Measurements from ENCODE around the gene ANKZF1. TPM values are rescaled to one million over a fixed set of nuclear protein-coding genes. Genes with fewer than 3 reads are reported as not detected.

The ANKZF1 gene
- polyA plus RNA-seq, 1 of the 3 experiments (the other 2 are of a cell fraction), result 22.3 TPM

DNA sequence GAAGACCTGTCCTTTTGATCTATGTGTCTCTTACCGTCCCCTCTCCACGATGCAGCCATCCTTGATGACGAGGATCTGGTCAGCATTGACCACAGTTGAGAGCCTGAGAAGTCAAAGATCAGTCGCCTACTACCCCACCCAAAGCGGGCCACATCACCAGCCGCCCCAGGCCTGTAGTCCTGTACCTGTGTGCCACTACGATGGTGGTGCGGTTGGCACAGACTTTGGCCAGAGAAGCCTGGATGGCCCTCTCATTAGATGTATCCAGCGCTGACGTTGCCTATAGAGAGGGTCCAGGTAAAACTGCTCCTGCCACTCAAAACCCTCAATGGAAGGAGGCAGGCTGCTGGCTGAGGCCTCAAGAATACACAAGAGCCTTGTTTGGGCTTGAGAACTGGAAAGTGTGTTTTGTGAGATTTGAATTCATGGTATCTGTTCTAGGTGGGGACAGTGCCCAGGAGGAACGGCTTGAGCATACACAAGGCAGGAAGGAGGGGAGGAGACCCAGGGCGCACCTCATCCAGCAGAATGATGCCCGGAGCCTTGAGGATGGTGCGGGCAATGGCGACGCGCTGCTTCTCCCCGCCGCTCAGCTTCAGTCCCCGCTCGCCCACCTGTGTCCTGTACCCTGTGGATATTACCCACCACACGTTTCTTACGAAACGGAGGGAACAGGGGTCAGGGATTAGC lies 19.3 kb upstream of the ANKZF1 start:
- TF ChIP-seq CHD2 (IDR thresholded peaks at IDR 0.05; ENCODE audit: low read length, partially characterized antibody) (no peak), FOXM1 (IDR thresholded peaks at IDR 0.05; ENCODE audit: low read depth) (no peak), MEF2A (IDR thresholded peaks at IDR 0.05; ENCODE audit: borderline replicate concordance, low read depth) (no peak), GATA2 (CRISPR knock-in tag; IDR thresholded peaks at IDR 0.05) (no peak)
- TF ChIP-seq, protein P1, sequence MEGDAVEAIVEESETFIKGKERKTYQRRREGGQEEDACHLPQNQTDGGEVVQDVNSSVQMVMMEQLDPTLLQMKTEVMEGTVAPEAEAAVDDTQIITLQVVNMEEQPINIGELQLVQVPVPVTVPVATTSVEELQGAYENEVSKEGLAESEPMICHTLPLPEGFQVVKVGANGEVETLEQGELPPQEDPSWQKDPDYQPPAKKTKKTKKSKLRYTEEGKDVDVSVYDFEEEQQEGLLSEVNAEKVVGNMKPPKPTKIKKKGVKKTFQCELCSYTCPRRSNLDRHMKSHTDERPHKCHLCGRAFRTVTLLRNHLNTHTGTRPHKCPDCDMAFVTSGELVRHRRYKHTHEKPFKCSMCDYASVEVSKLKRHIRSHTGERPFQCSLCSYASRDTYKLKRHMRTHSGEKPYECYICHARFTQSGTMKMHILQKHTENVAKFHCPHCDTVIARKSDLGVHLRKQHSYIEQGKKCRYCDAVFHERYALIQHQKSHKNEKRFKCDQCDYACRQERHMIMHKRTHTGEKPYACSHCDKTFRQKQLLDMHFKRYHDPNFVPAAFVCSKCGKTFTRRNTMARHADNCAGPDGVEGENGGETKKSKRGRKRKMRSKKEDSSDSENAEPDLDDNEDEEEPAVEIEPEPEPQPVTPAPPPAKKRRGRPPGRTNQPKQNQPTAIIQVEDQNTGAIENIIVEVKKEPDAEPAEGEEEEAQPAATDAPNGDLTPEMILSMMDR (IDR thresholded peaks at IDR 0.05), result no peak
- TF ChIP-seq, protein P2, sequence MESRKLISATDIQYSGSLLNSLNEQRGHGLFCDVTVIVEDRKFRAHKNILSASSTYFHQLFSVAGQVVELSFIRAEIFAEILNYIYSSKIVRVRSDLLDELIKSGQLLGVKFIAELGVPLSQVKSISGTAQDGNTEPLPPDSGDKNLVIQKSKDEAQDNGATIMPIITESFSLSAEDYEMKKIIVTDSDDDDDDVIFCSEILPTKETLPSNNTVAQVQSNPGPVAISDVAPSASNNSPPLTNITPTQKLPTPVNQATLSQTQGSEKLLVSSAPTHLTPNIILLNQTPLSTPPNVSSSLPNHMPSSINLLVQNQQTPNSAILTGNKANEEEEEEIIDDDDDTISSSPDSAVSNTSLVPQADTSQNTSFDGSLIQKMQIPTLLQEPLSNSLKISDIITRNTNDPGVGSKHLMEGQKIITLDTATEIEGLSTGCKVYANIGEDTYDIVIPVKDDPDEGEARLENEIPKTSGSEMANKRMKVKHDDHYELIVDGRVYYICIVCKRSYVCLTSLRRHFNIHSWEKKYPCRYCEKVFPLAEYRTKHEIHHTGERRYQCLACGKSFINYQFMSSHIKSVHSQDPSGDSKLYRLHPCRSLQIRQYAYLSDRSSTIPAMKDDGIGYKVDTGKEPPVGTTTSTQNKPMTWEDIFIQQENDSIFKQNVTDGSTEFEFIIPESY (IDR thresholded peaks at IDR 0.05; ENCODE audit: borderline replicate concordance, low read depth), result no peak
- TF ChIP-seq, protein P3, sequence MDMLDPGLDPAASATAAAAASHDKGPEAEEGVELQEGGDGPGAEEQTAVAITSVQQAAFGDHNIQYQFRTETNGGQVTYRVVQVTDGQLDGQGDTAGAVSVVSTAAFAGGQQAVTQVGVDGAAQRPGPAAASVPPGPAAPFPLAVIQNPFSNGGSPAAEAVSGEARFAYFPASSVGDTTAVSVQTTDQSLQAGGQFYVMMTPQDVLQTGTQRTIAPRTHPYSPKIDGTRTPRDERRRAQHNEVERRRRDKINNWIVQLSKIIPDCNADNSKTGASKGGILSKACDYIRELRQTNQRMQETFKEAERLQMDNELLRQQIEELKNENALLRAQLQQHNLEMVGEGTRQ (IDR thresholded peaks at IDR 0.05; ENCODE audit: borderline replicate concordance, low read depth, low read length), result no peak
- H4K20me1 ChIP-seq (ENCODE audit: insufficient read depth), result no peaks in the 10 kb centered on the region
- H3K36me3 ChIP-seq (replicated peaks in 1 of 2; ENCODE audit: control insufficient read depth in 1 of 2, insufficient read depth in 2 of 2, low read length in 1 of 2), result peaks cover 18 to 49% of the 10 kb centered on the region in 2 experiments
- no peaks in the 10 kb centered on the region for H3K79me2 ChIP-seq (ENCODE audit: insufficient read depth)
- DNase-seq, result no peak
- ChIA-PET POLR2A (no interaction called here), CTCF (interaction anchor here (1.2 to 1.8 kb wide), 4 partner anchors 34 to 85 kb away, joined by 3 to 4 read pairs (median 4); partner anchors contain the start of gene CNPPD1)
- no peak overlapping the region for H3K4me2 ChIP-seq
- no peak overlapping the region for H3K9ac ChIP-seq
- H3F3A ChIP-seq (replicated peaks; ENCODE audit: insufficient read depth), result peaks cover 12% of the 10 kb centered on the region
- H3K27ac ChIP-seq (ENCODE audit: low read depth in 2 of 2, low read length in 1 of 2), result no peak overlapping the region
- no peak overlapping the region for H3K4me3 ChIP-seq (ENCODE audit: low read depth in 2 of 2, low read length in 1 of 2)
- H3K27me3 ChIP-seq (ENCODE audit: insufficient read depth), result no peaks in the 10 kb centered on the region
- 96% methylated on average over 24 of the region's 24 CpGs for WGBS (ENCODE audit: low lambda C conversion rate)
- H3K9me3 ChIP-seq, result no peaks in the 10 kb centered on the region
- no peaks in the 10 kb centered on the region for H3K9me2 ChIP-seq
- H2AFZ ChIP-seq (ENCODE audit: low read depth), result no peak overlapping the region
- peaks cover 13 to 20% of the 10 kb centered on the region in 2 experiments; a peak in 3 of 4 replicates for H3K4me1 ChIP-seq (ENCODE audit: control insufficient read depth in 1 of 2, insufficient read depth in 2 of 2, low read depth in 1 of 2, low read length in 1 of 2)

DNA sequence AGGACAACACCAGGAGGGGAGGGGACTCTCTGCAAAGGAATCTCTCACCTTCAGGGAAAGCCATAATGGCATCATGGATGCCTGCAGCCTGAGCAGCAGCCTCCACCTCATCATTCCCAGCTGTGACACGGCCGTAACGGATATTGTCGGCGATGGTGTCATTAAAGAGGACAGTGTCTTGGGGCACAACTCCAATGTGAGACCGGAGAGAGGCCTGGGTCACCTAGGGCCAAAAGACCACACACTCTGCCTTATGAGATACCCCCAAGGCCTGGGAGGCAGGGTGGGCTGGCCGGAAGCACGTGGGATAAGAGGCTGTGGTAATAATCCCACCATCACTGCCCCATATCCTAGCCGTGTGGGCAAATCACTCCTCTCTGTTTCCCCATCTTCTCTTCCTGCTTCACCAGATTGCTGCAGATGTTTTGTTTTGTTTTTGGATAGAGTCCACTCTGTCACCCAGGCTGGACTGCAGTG lies 18.7 kb upstream of the ANKZF1 start:
- Histone ChIP-seq H3K27me3 (ENCODE audit: insufficient read depth) (no peaks in the 10 kb centered on the region), H2AFZ (ENCODE audit: low read depth) (no peak overlapping the region), H3K4me3 (ENCODE audit: low read depth in 2 of 2, low read length in 1 of 2) (no peak overlapping the region), H3K9me3 (no peaks in the 10 kb centered on the region), H3K79me2 (ENCODE audit: insufficient read depth) (no peaks in the 10 kb centered on the region), H3K9me2 (no peaks in the 10 kb centered on the region), H3K4me1 (ENCODE audit: control insufficient read depth in 1 of 2, insufficient read depth in 2 of 2, low read depth in 1 of 2, low read length in 1 of 2) (peaks cover 13 to 20% of the 10 kb centered on the region in 2 experiments; a peak in 3 of 4 replicates), H3K36me3 (replicated peaks in 1 of 2; ENCODE audit: control insufficient read depth in 1 of 2, insufficient read depth in 2 of 2, low read length in 1 of 2) (peaks cover 20 to 54% of the 10 kb centered on the region in 2 experiments), H3K27ac (ENCODE audit: low read depth in 2 of 2, low read length in 1 of 2) (no peak overlapping the region), H4K20me1 (ENCODE audit: insufficient read depth) (no peaks in the 10 kb centered on the region), H3K9ac (no peak overlapping the region), H3K4me2 (no peak overlapping the region), H3F3A (replicated peaks; ENCODE audit: insufficient read depth) (peaks cover 10% of the 10 kb centered on the region)
- ChIA-PET POLR2A (no interaction called here), CTCF (interaction anchor here (0.6 to 3.4 kb wide), 7 partner anchors 30 to 363 kb away, joined by 3 to 22 read pairs (median 4); partner anchors contain the start of gene CNPPD1)
- 96% methylated on average over 9 of the region's 9 CpGs for WGBS (ENCODE audit: low lambda C conversion rate)
- no peak for DNase-seq
- no peak for TF ChIP-seq EZH2phosphoT487 (IDR thresholded peaks at IDR 0.05; ENCODE audit: borderline replicate concordance, low read depth)
- TF ChIP-seq FOXJ3 (CRISPR knock-in tag; IDR thresholded peaks at IDR 0.05), result no peak
- no peak for TF ChIP-seq FOXM1 (IDR thresholded peaks at IDR 0.05; ENCODE audit: low read depth)
- TF ChIP-seq JUND (IDR thresholded peaks at IDR 0.05), result no peak
- no peak for TF ChIP-seq ELF1 (IDR thresholded peaks at IDR 0.05)
- TF ChIP-seq TCF12 (IDR thresholded peaks at IDR 0.05), result no peak
- TF ChIP-seq, protein P4, sequence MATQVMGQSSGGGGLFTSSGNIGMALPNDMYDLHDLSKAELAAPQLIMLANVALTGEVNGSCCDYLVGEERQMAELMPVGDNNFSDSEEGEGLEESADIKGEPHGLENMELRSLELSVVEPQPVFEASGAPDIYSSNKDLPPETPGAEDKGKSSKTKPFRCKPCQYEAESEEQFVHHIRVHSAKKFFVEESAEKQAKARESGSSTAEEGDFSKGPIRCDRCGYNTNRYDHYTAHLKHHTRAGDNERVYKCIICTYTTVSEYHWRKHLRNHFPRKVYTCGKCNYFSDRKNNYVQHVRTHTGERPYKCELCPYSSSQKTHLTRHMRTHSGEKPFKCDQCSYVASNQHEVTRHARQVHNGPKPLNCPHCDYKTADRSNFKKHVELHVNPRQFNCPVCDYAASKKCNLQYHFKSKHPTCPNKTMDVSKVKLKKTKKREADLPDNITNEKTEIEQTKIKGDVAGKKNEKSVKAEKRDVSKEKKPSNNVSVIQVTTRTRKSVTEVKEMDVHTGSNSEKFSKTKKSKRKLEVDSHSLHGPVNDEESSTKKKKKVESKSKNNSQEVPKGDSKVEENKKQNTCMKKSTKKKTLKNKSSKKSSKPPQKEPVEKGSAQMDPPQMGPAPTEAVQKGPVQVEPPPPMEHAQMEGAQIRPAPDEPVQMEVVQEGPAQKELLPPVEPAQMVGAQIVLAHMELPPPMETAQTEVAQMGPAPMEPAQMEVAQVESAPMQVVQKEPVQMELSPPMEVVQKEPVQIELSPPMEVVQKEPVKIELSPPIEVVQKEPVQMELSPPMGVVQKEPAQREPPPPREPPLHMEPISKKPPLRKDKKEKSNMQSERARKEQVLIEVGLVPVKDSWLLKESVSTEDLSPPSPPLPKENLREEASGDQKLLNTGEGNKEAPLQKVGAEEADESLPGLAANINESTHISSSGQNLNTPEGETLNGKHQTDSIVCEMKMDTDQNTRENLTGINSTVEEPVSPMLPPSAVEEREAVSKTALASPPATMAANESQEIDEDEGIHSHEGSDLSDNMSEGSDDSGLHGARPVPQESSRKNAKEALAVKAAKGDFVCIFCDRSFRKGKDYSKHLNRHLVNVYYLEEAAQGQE (IDR thresholded peaks at IDR 0.05; ENCODE audit: low read depth, low read length), result no peak
- TF ChIP-seq MEF2A (IDR thresholded peaks at IDR 0.05; ENCODE audit: borderline replicate concordance, low read depth), result no peak
- TF ChIP-seq YY1 (IDR thresholded peaks at IDR 0.05; ENCODE audit: low read depth), result no peak
- no peak for TF ChIP-seq RFX5 (IDR thresholded peaks at IDR 0.05; ENCODE audit: low read length)
- TF ChIP-seq, protein P5, sequence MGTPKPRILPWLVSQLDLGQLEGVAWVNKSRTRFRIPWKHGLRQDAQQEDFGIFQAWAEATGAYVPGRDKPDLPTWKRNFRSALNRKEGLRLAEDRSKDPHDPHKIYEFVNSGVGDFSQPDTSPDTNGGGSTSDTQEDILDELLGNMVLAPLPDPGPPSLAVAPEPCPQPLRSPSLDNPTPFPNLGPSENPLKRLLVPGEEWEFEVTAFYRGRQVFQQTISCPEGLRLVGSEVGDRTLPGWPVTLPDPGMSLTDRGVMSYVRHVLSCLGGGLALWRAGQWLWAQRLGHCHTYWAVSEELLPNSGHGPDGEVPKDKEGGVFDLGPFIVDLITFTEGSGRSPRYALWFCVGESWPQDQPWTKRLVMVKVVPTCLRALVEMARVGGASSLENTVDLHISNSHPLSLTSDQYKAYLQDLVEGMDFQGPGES (IDR thresholded peaks at IDR 0.05; ENCODE audit: low read depth, low read length), result no peak
- TF ChIP-seq NFIC (IDR thresholded peaks at IDR 0.05; ENCODE audit: borderline replicate concordance), result no peak

Data from SK-N-SH (cell line).